CD1c-positive myeloid dendritic cell (primary cell): ENCODE data around the gene PCYT2.

Experiments
- DNase-seq: peaks from one replicate; pipeline ENCODE4 v3.0.0-alpha.2; 2016; ENCODE audit errors: extremely low spot score

The PCYT2 gene

GRCh38 chr17:81901167-81902022 is 9.8 kb downstream of the PCYT2 start:
- no peak for DNase-seq

DNA sequence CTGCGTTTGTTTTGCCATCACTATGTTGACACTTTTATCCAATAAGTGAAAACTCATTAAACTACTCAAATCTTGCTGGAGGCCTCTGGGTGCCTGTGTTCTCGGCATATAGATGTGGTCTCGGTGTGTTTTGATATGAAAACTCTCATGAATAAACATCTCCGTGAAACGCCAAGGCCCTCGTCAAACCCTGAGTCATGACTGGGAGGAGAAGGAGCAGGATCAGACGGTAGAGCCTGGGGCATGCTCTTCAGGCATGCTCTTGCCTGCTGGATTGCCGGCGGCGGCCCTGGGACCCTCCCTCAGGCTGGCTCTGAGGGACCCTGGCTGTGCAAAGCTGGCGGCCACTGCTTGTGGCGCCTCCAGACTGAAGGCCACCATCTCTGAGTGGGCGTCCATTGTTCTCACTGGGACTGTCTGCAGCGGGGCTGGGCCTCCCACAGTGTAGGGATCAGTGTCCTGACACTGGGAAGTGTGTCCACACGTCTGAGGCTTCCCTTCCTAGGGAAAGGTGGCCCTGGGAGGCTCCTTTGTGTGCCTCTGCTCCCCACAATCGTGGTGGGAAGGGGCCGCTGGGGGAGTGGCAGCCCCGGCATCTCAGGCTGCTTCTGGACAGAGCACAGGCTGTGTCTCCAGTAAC is 10.9 kb downstream of the PCYT2 start:
- no peak for DNase-seq

DNA sequence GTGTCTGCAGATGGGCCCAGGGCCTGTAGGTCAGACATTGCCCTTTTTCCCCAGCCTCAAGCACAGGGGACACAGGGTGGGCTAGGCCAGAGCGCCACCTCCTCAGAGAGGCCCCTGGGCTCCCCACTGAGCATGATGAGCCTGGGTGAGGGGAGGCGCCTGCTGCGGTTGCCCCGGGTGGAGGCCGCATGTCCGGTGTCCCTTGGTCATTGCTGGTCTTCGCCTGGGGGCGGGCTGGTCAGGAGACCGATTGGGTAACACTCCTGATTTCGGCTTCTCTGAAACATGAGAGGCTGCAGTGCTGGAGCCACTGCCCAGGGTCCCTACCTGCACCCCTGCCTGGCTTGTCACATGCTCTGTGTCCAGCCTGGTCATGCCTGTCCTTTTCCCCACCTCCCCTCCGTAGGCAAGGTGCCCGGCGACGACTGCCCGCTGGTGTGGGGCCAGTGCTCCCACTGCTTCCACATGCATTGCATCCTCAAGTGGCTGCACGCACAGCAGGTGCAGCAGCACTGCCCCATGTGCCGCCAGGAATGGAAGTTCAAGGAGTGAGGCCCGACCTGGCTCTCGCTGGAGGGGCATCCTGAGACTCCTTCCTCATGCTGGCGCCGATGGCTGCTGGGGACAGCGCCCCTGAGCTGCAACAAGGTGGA is 11.6 kb downstream of the PCYT2 start:
- no peak for DNase-seq

DNA sequence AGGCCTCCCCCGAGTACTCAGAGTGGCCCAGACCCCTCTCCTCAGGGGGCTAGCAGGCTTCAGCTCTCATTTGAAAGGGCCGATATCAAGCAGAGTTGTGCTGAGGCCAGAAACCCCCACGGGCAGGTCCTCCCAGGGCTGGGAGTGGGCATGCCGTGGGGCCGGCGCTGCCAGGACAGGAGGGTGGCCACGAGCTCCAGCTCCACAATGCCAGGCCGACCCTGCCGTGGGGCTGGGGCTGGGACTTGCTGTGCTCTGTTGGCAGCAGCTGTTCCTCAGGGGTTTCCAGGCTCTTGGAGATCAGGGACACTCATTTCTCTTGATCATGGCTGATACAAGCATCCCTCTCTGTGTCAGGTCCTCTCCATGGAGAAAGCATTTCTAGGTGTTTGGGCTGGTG is 12.3 kb downstream of the PCYT2 start:
- no peak for DNase-seq

- no peak for DNase-seq
Measured at GRCh38 chr17:81898029-81898866, 13.0 kb downstream of the PCYT2 start.

- no peak for DNase-seq
Measured at GRCh38 chr17:81895400-81895799, 15.8 kb downstream of the PCYT2 start.

GRCh38 chr17:81891303-81891552 is 20.0 kb downstream of the PCYT2 start:
- DNase-seq: peak; percentile 29

- DNase-seq: peak; percentile 60
Measured at GRCh38 chr17:81890447-81891302, 20.5 kb downstream of the PCYT2 start.

DNA sequence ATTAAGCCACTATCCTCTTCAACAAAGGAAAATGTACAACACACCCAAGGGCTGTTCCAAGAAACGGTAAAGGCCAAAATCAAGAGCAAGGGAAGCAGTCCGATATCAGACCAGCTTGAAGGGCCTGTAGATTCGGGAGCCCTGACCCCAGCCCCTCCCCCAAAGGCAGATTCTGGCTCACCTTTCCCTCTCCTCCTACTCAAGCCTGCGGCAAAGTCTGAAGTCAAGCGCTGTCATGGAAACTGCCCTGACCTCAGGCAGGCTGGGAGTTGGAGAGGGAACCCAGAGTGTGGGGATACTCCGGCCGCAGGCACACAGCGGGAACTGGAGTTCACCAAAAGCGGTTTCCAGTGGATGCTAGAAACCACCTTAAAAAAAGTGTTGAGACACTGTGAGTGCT is 21.6 kb downstream of the PCYT2 start:
- no peak for DNase-seq

- DNase-seq: no peak
Measured at GRCh38 chr17:81888988-81889595, 22.1 kb downstream of the PCYT2 start.

- DNase-seq: no peak
Measured at GRCh38 chr17:81888105-81888987, 22.9 kb downstream of the PCYT2 start.

- DNase-seq: no peak
Measured at GRCh38 chr17:81885869-81886548, 25.2 kb downstream of the PCYT2 start.

GRCh38 chr17:81885454-81885853 is 25.7 kb downstream of the PCYT2 start:
- no peak for DNase-seq

GRCh38 chr17:81884968-81885367 is 26.2 kb downstream of the PCYT2 start:
- DNase-seq: no peak

DNA sequence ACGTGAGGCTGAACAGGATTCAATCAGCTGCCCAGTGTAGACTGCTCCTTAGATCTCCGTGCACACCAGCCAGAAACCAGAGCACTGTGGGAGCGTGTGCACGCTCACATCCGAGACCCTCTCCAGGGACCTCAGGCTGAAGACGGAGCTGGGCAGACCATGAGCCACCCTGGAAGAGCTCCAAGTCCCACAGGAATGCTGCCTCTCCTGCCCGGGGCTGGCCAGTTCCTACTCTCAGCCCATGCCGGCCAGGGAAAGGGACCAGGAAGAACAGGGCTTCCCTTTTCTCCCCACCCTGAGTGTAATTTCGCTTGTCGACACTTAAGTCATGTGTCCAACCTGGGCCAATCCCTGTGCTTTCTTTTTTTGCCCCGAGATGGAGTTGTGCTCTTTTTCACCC is 26.7 kb downstream of the PCYT2 start:
- no peak for DNase-seq

DNA sequence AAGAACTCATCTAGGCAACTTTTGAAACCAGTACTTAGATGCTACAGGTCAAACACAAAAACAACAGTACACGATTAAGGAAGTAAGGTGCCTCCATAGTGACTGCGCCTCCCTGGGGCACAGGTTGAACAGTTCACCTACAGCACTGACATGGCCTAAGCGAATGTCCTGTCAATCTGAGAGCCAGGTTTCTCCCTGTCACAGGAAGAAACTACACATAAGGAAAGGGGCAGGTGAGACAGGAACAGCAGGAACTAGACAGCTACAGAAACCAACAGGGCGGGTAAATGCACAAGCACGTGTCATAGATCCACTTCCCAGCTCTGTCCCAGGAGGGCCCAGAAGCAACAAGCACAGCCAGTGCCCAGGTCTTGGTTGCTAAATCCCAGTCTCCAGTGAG is 32.1 kb downstream of the PCYT2 start:
- DNase-seq: no peak

DNA sequence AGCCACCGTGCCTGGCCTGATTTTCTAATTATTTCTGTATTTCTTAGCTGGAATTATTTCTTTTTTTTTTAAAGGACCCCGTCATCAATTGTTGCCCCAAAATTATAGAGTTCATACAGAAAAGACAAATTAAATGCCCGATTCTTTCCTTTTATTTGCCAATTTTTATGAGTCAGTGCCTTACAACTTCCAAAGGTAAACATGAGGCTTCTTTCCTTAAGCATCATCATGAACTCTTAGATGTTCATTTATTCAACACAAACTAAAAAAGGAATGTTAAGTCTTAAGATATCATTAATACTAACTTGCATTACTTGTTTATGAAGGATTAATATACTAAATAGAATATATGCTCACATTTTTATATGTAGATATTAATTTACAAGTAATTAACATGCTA is 32.9 kb downstream of the PCYT2 start:
- DNase-seq: no peak

- DNase-seq: no peak
Measured at GRCh38 chr17:81877569-81877968, 33.6 kb downstream of the PCYT2 start.
